Right lobe of liver (tissue), 6 donors: Measurements from ENCODE around the gene ANKFN1. TPM values are rescaled to one million over a fixed set of nuclear protein-coding genes. Genes with fewer than 3 reads are reported as not detected.

Experiments
- ATAC-seq, 4 donors: fragments of 200-7000 bp; cut with Tn5 transposase; one replicate each; pipeline ENCODE4 v1.9.1; 2020; ENCODE audit warnings: mild to moderate bottlenecking in 4 of 4, moderate library complexity in 4 of 4
- DNase-seq, 3 donors: peaks; one replicate each; pipeline ENCODE4 v3.0.0-alpha.2; 2020
- H3K27ac ChIP-seq, 3 donors: fragments of 200-600 bp; one replicate each; pipeline ENCODE4 v1.8.0; 2022
- H3K27me3 ChIP-seq, 2 donors: fragments of 200-600 bp; one replicate each; pipeline ENCODE4 v1.8.0; 2022
- H3K36me3 ChIP-seq, 4 donors: fragments of 200-600 bp; sonication (generic) in 1 of 4; one replicate each; pipeline versions ENCODE4 v1.5.1 to v1.8.0; 2017 to 2022; ENCODE audit warnings: control low read depth in 1 of 4
- H3K4me1 ChIP-seq, 4 donors: fragments of 200-600 bp; sonication (generic) in 1 of 4; one replicate each; pipeline versions ENCODE4 v1.5.1 to v1.8.0; 2017 to 2022; ENCODE audit warnings: control low read depth in 1 of 4
- H3K4me3 ChIP-seq, 3 donors: fragments of 200-600 bp; one replicate each; pipeline ENCODE4 v1.8.0; 2022
- H3K9me3 ChIP-seq, 4 donors: fragments of 200-600 bp; sonication (generic) in 1 of 4; one replicate each; pipeline versions ENCODE4 v1.5.1 to v1.8.0; 2017 to 2022; ENCODE audit warnings: control low read depth in 1 of 4
- POLR2A ChIP-seq: fragments of 450-650 bp; IDR thresholded peaks from one replicate; pipeline ENCODE4 v1.6.1; 2017; ENCODE audit warnings: antibody characterized with exemption, mild to moderate bottlenecking
- WGBS: methylation state at CpG from one replicate; pipeline ENCODE4 v1.1.6; 2018; ENCODE audit warnings: low coverage, low lambda C conversion rate; ENCODE audit not compliant: insufficient coverage; ENCODE audit errors: missing lambda C conversion rate; 5-methylcytosine and 5-hydroxymethylcytosine counted together
- intact Hi-C, 2 donors: fragments of 100-400 bp; cut with DNase I; formaldehyde crosslinking; loops; one replicate each; pipeline versions ENCODE4 v1.11.2 to v1.14.1; 2022
- total RNA-seq, 6 experiments: library from RNA; depleted of rRNA in 2 of 6; stranded (reverse); fragments of >200 nt in 2 of 6; fragmentation: NEBNext Ultra II Directional in 3 of 6; extraction: Animal tissue kit (Norgen Biotek cat#: 25700) in 3 of 6; gene quantifications; one replicate each; pipeline versions ENCODE4 v1.1.0 to v1.2.4, GENCODE V29; 2016 to 2023
- TF ChIP-seq, protein P1 (sequence below), 4 donors: fragments of 200-600 bp in 3 of 4; fragments of 450-650 bp in 1 of 4; IDR thresholded peaks; one replicate each; pipeline versions ENCODE4 v1.5.1 to v1.8.0; 2016 to 2022; ENCODE audit warnings: antibody characterized with exemption in 4 of 4, mild to moderate bottlenecking in 2 of 4
- donor health status: DM: no; HTN: yes; CAD: no.
- donor health status: DM: no; HTN: no; CAD: no.
- donor health status: DM: no; HTN: no; CAD: no.
- donor health status: DM: no; HTN: yes; CAD: no.
- donor health status: DM: no; HTN: yes; CAD: no.

ANKFN1 gene
- total RNA-seq, 6 experiments from 2014 or later: 0.11 TPM; not detected in 5

DNA sequence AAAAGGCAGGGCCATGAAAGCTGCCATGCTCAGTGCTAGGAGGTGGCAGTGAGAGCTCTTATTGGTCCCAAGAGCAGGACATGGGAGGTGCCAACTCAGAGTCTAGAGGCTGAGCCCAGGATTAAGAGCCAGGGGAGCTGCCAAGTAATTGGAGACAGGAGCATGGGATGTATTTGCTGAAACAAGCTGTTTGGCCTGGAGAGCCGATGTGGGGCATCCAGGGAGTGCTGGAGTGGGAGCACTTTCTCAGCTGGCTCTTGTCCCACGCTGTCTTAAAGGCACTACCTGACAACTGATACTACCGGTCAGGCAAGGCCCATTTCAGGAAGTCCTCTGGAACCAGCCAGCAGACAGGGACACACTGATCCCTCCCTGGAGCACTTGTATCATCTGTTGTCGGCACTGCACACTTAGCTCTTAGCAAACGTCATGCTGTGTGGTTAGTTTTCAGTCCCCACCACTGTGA lies 19.3 kb downstream of the ANKFN1 start:
- H3K27me3 ChIP-seq: no peaks in the 10 kb centered on the region
- H3K27ac ChIP-seq: no peak overlapping the region
- no peaks in the 10 kb centered on the region for H3K4me1 ChIP-seq
- no peak for TF ChIP-seq POLR2A
- TF ChIP-seq, protein P1, sequence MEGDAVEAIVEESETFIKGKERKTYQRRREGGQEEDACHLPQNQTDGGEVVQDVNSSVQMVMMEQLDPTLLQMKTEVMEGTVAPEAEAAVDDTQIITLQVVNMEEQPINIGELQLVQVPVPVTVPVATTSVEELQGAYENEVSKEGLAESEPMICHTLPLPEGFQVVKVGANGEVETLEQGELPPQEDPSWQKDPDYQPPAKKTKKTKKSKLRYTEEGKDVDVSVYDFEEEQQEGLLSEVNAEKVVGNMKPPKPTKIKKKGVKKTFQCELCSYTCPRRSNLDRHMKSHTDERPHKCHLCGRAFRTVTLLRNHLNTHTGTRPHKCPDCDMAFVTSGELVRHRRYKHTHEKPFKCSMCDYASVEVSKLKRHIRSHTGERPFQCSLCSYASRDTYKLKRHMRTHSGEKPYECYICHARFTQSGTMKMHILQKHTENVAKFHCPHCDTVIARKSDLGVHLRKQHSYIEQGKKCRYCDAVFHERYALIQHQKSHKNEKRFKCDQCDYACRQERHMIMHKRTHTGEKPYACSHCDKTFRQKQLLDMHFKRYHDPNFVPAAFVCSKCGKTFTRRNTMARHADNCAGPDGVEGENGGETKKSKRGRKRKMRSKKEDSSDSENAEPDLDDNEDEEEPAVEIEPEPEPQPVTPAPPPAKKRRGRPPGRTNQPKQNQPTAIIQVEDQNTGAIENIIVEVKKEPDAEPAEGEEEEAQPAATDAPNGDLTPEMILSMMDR (IDR thresholded peaks at IDR 0.05): no peak
- WGBS: 31% methylated on average over 2 of the region's 5 CpGs
- ATAC-seq (no peak), DNase-seq (no peak)
- no peaks in the 10 kb centered on the region for H3K9me3 ChIP-seq
- intact Hi-C loops: no loop called here
- no peak overlapping the region for H3K4me3 ChIP-seq
- H3K36me3 ChIP-seq: no peaks in the 10 kb centered on the region

DNA sequence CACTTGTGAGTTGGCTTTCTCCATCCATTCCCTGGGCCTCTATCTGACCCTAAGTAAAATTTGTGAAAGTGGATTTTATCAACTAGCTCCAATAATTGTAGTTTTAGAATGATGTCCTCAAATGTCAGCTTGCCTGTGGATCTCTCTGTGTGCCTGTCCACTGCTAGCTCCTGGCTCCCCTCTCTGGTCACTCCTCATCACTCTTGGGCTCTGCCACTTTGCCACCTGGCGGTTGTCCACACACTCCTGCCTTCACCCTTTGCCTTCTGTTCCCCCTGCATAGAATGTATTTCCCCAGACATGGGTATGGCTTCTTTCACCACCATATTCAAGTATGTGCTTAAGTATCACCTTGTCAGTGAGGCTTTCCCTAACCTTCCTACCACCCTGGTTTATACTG lies 19.8 kb downstream of the ANKFN1 start:
- H3K4me1 ChIP-seq: no peaks in the 10 kb centered on the region
- H3K27me3 ChIP-seq: no peaks in the 10 kb centered on the region
- intact Hi-C loops: no loop called here
- DNase-seq (no peak), ATAC-seq (no peak)
- TF ChIP-seq POLR2A: no peak
- TF ChIP-seq, protein P1 (IDR thresholded peaks at IDR 0.05): no peak
- H3K4me3 ChIP-seq: no peak overlapping the region
- H3K36me3 ChIP-seq: no peaks in the 10 kb centered on the region
- no peak overlapping the region for H3K27ac ChIP-seq
- no peaks in the 10 kb centered on the region for H3K9me3 ChIP-seq
- 67% methylated on average over 1 of the region's 1 CpG for WGBS

DNA sequence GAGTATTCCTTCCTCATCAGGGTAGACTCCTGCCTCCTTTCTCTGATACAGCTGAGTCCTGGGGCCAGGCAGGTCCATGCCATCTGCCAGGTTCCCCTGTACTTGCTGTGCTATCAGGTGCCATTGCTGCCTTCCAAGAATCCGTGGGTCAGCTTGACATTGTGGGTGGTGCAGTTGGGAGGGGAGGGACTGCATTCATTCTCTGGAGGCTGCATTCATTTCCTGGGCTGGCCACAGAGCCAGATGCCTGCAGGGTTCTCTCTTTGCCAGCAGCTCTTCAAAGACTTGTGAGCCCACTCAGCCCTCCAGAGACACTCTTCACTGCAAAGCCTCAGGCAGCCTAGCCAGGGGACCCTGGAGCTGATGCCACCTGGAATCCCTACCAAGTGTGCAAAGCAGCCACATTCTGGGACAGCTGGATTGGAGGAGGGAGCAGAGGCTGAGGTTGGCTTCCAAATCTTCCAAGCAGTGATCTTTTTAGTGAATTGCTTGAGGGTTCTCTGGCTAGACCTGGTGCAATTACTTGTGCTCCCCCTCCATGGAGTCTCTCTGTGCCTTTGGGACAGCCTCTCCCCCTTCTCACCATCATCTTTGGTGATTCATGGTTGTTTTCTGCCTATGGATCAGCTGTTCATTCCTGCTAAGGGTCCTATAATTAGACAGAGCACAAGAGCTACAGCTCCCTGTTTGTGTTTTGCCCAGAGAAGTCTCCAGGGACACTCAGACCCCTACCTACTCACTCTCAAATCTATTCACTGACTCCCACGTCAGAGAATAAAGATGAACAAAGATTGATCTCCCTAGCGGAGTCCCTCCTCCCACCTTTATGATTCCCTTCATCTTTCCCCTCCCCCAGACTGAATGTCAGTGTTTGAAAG lies 20.9 kb downstream of the ANKFN1 start:
- ATAC-seq: no peak

DNA sequence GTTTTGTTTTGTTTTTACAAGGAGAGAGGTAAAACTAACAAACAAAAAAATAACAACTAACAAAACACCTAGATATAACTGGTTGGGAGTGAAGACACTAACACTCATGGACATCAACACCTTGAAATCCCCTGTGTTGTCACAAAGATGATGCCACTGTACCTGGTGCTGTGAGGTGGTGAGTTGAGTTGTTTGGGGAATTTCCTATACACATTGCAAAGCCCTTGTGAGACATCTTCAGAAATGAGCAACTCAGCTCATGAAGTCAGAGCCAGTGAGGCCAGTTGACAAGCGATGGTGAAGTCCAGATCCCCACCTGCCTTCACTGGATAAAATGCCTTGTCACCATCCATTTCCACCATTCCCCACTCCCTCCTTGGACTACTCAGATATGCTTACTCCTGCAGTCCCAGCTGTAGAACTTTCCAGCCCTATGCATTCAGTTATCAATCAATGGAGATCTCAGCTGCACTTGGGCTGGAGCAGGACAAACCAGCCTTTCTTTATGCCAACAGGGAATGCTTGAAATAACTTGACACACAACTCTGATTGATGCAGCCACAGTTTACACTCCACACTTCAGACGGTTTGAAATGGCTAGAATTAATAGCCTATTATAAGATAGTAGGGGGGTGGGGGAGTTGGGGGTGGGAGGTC lies 22.2 kb downstream of the ANKFN1 start:
- ATAC-seq: no peak
- H3K4me1 ChIP-seq: no peaks in the 10 kb centered on the region
- intact Hi-C loops: no loop called here
- H3K27ac ChIP-seq: no peak overlapping the region
- no peak for TF ChIP-seq POLR2A
- TF ChIP-seq, protein P1 (IDR thresholded peaks at IDR 0.05): no peak
- H3K4me3 ChIP-seq: no peak overlapping the region
- H3K9me3 ChIP-seq: no peaks in the 10 kb centered on the region
- H3K36me3 ChIP-seq: no peaks in the 10 kb centered on the region
- 7% methylated on average over 1 of the region's 2 CpGs for WGBS
- H3K27me3 ChIP-seq: no peaks in the 10 kb centered on the region
- no peak for DNase-seq

More for the DNA sequence above, 20.9 kb downstream of the ANKFN1 start:
- H3K4me3 ChIP-seq: no peak overlapping the region
- DNase-seq: no peak
- no peaks in the 10 kb centered on the region for H3K9me3 ChIP-seq
- TF ChIP-seq, protein P1 (IDR thresholded peaks at IDR 0.05): no peak
- no peak for TF ChIP-seq POLR2A
- no peaks in the 10 kb centered on the region for H3K4me1 ChIP-seq
- intact Hi-C loops: no loop called here
- H3K27ac ChIP-seq: no peak overlapping the region
- H3K36me3 ChIP-seq: no peaks in the 10 kb centered on the region
- WGBS: 24% methylated on average over 3 of the region's 3 CpGs
- H3K27me3 ChIP-seq: no peaks in the 10 kb centered on the region
